CD4-positive, alpha-beta T cell (primary cell): ENCODE measurements around the gene IL19. TPM values are rescaled to one million over a fixed set of nuclear protein-coding genes. Genes with fewer than 3 reads are reported as not detected.

ENCODE experiments used
- ATAC-seq: fragments of 200-7000 bp; cut with Tn5 transposase; one replicate; pipeline ENCODE4 v1.10.0; 2022; ENCODE audit warnings: mild to moderate bottlenecking; ENCODE audit not compliant: poor library complexity
- CTCF ChIA-PET: fragments of 350-600 bp; sonication (Branson Sonifier 250); formaldehyde crosslinking; loops from one replicate; lab custom pipeline; 2021; ENCODE audit warnings: antibody characterized with exemption, inconsistent platforms; lab: Charles Lee
- POLR2A ChIA-PET: fragments of 350-600 bp; sonication (Branson Sonifier 250); formaldehyde crosslinking; loops from one replicate; lab custom pipeline; 2021; ENCODE audit warnings: antibody characterized with exemption, inconsistent platforms; lab: Charles Lee
- DNase-seq, 14 experiments: peaks; one replicate each; pipeline ENCODE4 v3.0.0-alpha.2; 2013 to 2020; ENCODE audit warnings: mixed read lengths in 2 of 14
- H3K27ac ChIP-seq, 2 donors: one replicate each; pipeline versions ENCODE4 v1.5.1 to v1.7.0; 2013; ENCODE audit warnings: low read length in 2 of 2, low read depth in 1 of 2, mild to moderate bottlenecking in 1 of 2
- H3K27me3 ChIP-seq, 2 experiments: 1 replicate in 1 of 2; 2 replicates in 1 of 2; pipeline versions ENCODE4 v1.6.1 to v1.7.0; 2013; ENCODE audit warnings: low read length in 2 of 2, control low read depth in 1 of 2, mild to moderate bottlenecking in 1 of 2, moderate library complexity in 1 of 2; ENCODE audit not compliant: insufficient read depth in 2 of 2, control insufficient read depth in 1 of 2
- H3K36me3 ChIP-seq: one replicate; pipeline ENCODE4 v1.6.1; 2013; ENCODE audit warnings: low read length, control low read depth; ENCODE audit not compliant: insufficient read depth
- H3K4me1 ChIP-seq: one replicate; pipeline ENCODE4 v1.6.1; 2013; ENCODE audit warnings: low read length, control low read depth; ENCODE audit not compliant: insufficient read depth
- H3K4me3 ChIP-seq: one replicate; pipeline ENCODE4 v1.5.1; 2013; ENCODE audit warnings: mild to moderate bottlenecking, low read length, moderate library complexity
- H3K9me3 ChIP-seq, 2 experiments: 1 replicate in 1 of 2; 2 replicates in 1 of 2; pipeline versions ENCODE4 v1.6.1 to v1.7.0; 2013; ENCODE audit warnings: low read length in 2 of 2, mild to moderate bottlenecking in 2 of 2, control low read depth in 1 of 2, moderate library complexity in 1 of 2; ENCODE audit not compliant: control insufficient read depth in 1 of 2, insufficient read depth in 1 of 2
- H3K27ac Mint-ChIP-seq: one replicate; pipeline ENCODE4 v1.8.0; 2020; ENCODE audit warnings: mixed read lengths
- H3K27me3 Mint-ChIP-seq: one replicate; pipeline ENCODE4 v1.8.0; 2021; ENCODE audit warnings: mixed read lengths
- H3K36me3 Mint-ChIP-seq: one replicate; pipeline ENCODE4 v1.8.0; 2021; ENCODE audit warnings: low read depth, mixed read lengths
- H3K4me1 Mint-ChIP-seq: one replicate; pipeline ENCODE4 v1.8.0; 2021; ENCODE audit warnings: low read depth, mixed read lengths
- H3K4me3 Mint-ChIP-seq: one replicate; pipeline ENCODE4 v1.8.0; 2020; ENCODE audit warnings: mild to moderate bottlenecking, mixed read lengths
- H3K9me3 Mint-ChIP-seq: one replicate; pipeline ENCODE4 v1.8.0; 2020; ENCODE audit warnings: mixed read lengths
- intact Hi-C, 2 experiments: fragments of 100-400 bp; cut with DNase I in 1 of 2; cut with micrococcal nuclease in 1 of 2; formaldehyde crosslinking; loops; one replicate each; pipeline versions ENCODE4 v1.15.1 to v1.9.0; 2023 to 2025; cut with DNase I, micrococcal nuclease
- total RNA-seq, 174 experiments: library from RNA in 2 of 174; stranded (reverse) in 2 of 174; gene quantifications; one replicate each; pipeline ENCODE4 v1.2.3 and lab custom pipeline; 2021 to 2026
- TF ChIP-seq, protein P1 (sequence below): fragments of 200-600 bp; IDR thresholded peaks from one replicate; pipeline ENCODE4 v1.8.0; 2022; ENCODE audit warnings: antibody characterized with exemption, mild to moderate bottlenecking

IL19 gene
- total RNA-seq, 2 experiments from 2014 or later = not detected

DNA sequence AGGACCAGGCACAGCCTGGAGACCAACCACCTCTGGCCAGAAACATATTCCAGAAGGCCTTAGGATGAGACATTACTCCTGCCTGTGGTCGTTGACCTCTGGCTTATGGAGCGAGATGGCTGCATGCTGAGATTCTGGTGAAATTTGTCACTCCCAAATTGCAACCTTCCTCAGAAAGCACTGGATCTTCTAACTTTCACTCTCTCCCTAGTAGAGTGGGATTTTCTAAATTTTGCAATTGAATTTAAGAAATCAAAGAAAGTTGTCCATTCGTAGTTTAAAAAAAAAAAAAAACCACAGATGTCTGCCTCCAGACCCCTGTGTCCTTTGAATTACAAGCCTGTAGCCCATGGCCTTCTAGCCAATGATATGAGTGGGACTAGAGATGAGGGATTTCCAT, 30.3 kb downstream of the IL19 start:
- Histone ChIP-seq H3K4me3 (no peak overlapping the region), H3K27me3 (no peaks in the 10 kb centered on the region), H3K9me3 (no peaks in the 10 kb centered on the region), H3K27ac (no peak overlapping the region), H3K36me3 (no peaks in the 10 kb centered on the region), H3K4me1 (peaks cover 67% of the 10 kb centered on the region)
- intact Hi-C loops = loop anchor here in 1 of 2 experiments (2.0 kb wide), 1 partner anchor 30 kb away; the partner anchor contains the start of gene IL19
- no peak overlapping the region for H3K27ac Mint-ChIP-seq
- no peak for ATAC-seq
- H3K4me1 Mint-ChIP-seq = peaks cover 67% of the 10 kb centered on the region
- H3K36me3 Mint-ChIP-seq = no peaks in the 10 kb centered on the region
- POLR2A ChIA-PET = interaction anchor here (1.0 kb wide), 1 partner anchor 35 kb away, joined by 3 read pairs; no protein-coding TSS in a partner anchor
- no peaks in the 10 kb centered on the region for H3K9me3 Mint-ChIP-seq
- TF ChIP-seq, protein P1, sequence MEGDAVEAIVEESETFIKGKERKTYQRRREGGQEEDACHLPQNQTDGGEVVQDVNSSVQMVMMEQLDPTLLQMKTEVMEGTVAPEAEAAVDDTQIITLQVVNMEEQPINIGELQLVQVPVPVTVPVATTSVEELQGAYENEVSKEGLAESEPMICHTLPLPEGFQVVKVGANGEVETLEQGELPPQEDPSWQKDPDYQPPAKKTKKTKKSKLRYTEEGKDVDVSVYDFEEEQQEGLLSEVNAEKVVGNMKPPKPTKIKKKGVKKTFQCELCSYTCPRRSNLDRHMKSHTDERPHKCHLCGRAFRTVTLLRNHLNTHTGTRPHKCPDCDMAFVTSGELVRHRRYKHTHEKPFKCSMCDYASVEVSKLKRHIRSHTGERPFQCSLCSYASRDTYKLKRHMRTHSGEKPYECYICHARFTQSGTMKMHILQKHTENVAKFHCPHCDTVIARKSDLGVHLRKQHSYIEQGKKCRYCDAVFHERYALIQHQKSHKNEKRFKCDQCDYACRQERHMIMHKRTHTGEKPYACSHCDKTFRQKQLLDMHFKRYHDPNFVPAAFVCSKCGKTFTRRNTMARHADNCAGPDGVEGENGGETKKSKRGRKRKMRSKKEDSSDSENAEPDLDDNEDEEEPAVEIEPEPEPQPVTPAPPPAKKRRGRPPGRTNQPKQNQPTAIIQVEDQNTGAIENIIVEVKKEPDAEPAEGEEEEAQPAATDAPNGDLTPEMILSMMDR = no peak
- DNase-seq = no peak
- H3K4me3 Mint-ChIP-seq = no peak overlapping the region
- CTCF ChIA-PET = interaction anchor here (11.3 kb wide), 1 partner anchor 67 kb away, joined by 139 read pairs; no protein-coding TSS in a partner anchor
- H3K27me3 Mint-ChIP-seq = no peaks in the 10 kb centered on the region

DNA sequence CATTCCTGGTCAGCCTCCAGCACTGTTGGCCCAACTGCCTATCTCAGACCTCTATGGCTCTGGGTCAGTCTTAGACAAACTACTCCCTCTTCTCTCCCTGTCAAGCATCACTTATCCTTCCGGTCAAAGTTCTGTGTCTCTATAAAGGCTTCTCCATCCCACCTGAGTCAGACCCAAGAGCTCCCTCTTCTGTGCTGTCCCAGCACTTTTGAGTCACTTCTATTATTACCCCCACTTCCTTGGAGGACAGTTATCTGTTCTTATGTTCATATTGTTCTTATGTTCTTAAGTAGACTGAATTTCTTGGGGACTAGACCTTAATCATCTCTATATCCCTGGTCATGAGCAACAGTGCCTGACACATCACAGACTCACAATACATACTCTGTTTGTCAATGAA, 30.9 kb downstream of the IL19 start:
- ATAC-seq (no peak), DNase-seq (peak in 1 of 14 experiments; percentile 27)
- no peaks in the 10 kb centered on the region for H3K9me3 ChIP-seq
- no peak overlapping the region for H3K27ac ChIP-seq
- TF ChIP-seq, protein P1 = no peak
- CTCF ChIA-PET = interaction anchor here (11.3 kb wide), 1 partner anchor 68 kb away, joined by 139 read pairs; no protein-coding TSS in a partner anchor
- intact Hi-C loops = loop anchor here in 1 of 2 experiments (2.0 kb wide), 1 partner anchor 31 kb away; the partner anchor contains the start of gene IL19
- Mint-ChIP-seq H3K4me1 (peaks cover 68% of the 10 kb centered on the region), H3K9me3 (no peaks in the 10 kb centered on the region), H3K36me3 (no peaks in the 10 kb centered on the region), H3K27ac (peak overlapping the region; percentile 87), H3K4me3 (no peak overlapping the region), H3K27me3 (no peaks in the 10 kb centered on the region)
- H3K36me3 ChIP-seq = no peaks in the 10 kb centered on the region
- POLR2A ChIA-PET = interaction anchor here (0.7 to 9.0 kb wide), 7 partner anchors 9 to 121 kb away, joined by 3 to 91 read pairs (median 29); partner anchors contain the start of genes FCMR, IL10 and IL19
- H3K4me1 ChIP-seq = peaks cover 67% of the 10 kb centered on the region
- H3K4me3 ChIP-seq = no peak overlapping the region
- no peaks in the 10 kb centered on the region for H3K27me3 ChIP-seq

DNA sequence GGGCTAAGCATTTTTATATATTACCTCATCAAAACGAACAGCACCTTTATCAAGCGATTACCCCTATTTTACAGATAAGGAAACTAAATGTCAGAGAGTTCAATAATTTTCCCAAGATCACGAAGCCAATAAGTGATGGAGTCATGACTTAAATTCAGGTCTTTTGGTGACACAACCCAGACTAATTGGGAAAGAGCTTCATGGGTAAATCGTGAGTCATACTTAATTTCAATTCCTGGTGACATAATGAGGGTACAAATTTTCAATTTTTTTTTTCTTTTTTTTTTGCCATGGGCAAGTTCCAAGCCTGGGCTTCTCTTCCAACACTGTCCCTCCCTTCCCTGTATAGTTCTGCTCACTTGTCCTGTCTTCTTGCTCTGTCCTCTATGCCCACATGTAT, 31.8 kb downstream of the IL19 start:
- Mint-ChIP-seq H3K4me3 (no peak overlapping the region), H3K27me3 (no peaks in the 10 kb centered on the region), H3K4me1 (peaks cover 76% of the 10 kb centered on the region), H3K36me3 (no peaks in the 10 kb centered on the region), H3K27ac (peak overlapping the region; percentile 87), H3K9me3 (no peaks in the 10 kb centered on the region)
- ChIA-PET POLR2A (interaction anchor here (0.6 to 9.0 kb wide), 10 partner anchors 10 to 295 kb away, joined by 3 to 91 read pairs (median 14); partner anchors contain the start of genes FCMR, IL10 and IL19), CTCF (interaction anchor here (0.9 to 11.3 kb wide), 3 partner anchors 34 to 76 kb away, joined by 3 to 139 read pairs (median 11); no protein-coding TSS in a partner anchor)
- intact Hi-C loops = loop anchor here in 1 of 2 experiments (2.0 kb wide), 3 partner anchors 18 to 108 kb away; no protein-coding TSS in a partner anchor
- peak in 2 of 14 experiments; percentile 44 to 55 for DNase-seq
- peak overlapping the region; percentile 58 to 80 for H3K27ac ChIP-seq
- H3K9me3 ChIP-seq = no peaks in the 10 kb centered on the region
- H3K4me1 ChIP-seq = peaks cover 67% of the 10 kb centered on the region
- ATAC-seq = no peak
- no peaks in the 10 kb centered on the region for H3K36me3 ChIP-seq
- H3K4me3 ChIP-seq = no peak overlapping the region
- H3K27me3 ChIP-seq = no peaks in the 10 kb centered on the region
- TF ChIP-seq, protein P1 = no peak
